Caco-2 (cell line): ENCODE data around the gene IFNA13. TPM values are rescaled to one million over a fixed set of nuclear protein-coding genes. Genes with fewer than 3 reads are reported as not detected.

ENCODE experiments used
- BruUV-seq: library from RNA; stranded (reverse); fragments of 400-500 nt; replicated peaks from 2 replicates; lab custom pipeline; 2021; lab: Mats Ljungman, UMichigan
- CTCF ChIA-PET: fragments of 300-600 bp; sonication (Branson Sonifier 250); formaldehyde crosslinking; loops from one replicate; lab custom pipeline; 2022; ENCODE audit warnings: antibody characterized with exemption; lab: Charles Lee
- POLR2A ChIA-PET: fragments of 300-600 bp; sonication (Branson Sonifier 250); formaldehyde crosslinking; loops from one replicate; lab custom pipeline; 2022; ENCODE audit warnings: antibody characterized with exemption; lab: Charles Lee
- DNase-seq, 2 experiments: peaks; one replicate each; pipeline versions ENCODE4 v3.0.0 to v3.0.0-alpha.2; 2020 to 2022
- H3K27me3 ChIP-seq: replicated peaks from 2 replicates; pipeline ENCODE4 v1.6.0; 2011; ENCODE audit warnings: low read length; ENCODE audit not compliant: control insufficient read depth, insufficient read depth
- H3K36me3 ChIP-seq: 2 replicates; pipeline ENCODE4 v1.5.1; 2011; ENCODE audit warnings: low read length; ENCODE audit not compliant: control insufficient read depth, insufficient read depth
- H3K4me1 ChIP-seq: fragments of 250-450 bp; sonication (Bioruptor Pico); 2 replicates; pipeline ENCODE4 v1.5.1; 2020; ENCODE audit warnings: mild to moderate bottlenecking
- H3K4me3 ChIP-seq: 2 replicates; pipeline ENCODE4 v1.5.1; 2011; ENCODE audit warnings: low read depth, mild to moderate bottlenecking, control low read depth, low read length
- H3K9me3 ChIP-seq: fragments of 250-450 bp; sonication (Bioruptor Pico); 2 replicates; pipeline ENCODE4 v1.5.1; 2020; ENCODE audit warnings: mild to moderate bottlenecking, moderate library complexity
- H3K27ac Mint-ChIP-seq: one replicate; pipeline ENCODE4 v1.8.0; 2022; ENCODE audit warnings: mixed read lengths; ENCODE audit not compliant: unreplicated experiment
- H3K27me3 Mint-ChIP-seq: one replicate; pipeline ENCODE4 v1.8.0; 2022; ENCODE audit warnings: mixed read lengths; ENCODE audit not compliant: insufficient read depth, unreplicated experiment
- H3K36me3 Mint-ChIP-seq: one replicate; pipeline ENCODE4 v1.8.0; 2022; ENCODE audit warnings: mild to moderate bottlenecking, mixed read lengths; ENCODE audit not compliant: insufficient read depth, unreplicated experiment
- H3K4me1 Mint-ChIP-seq: one replicate; pipeline ENCODE4 v1.8.0; 2022; ENCODE audit warnings: low read depth, mixed read lengths; ENCODE audit not compliant: unreplicated experiment
- H3K4me3 Mint-ChIP-seq: one replicate; pipeline ENCODE4 v1.8.0; 2022; ENCODE audit warnings: mild to moderate bottlenecking, moderate library complexity, mixed read lengths; ENCODE audit not compliant: unreplicated experiment
- H3K9me3 Mint-ChIP-seq: one replicate; pipeline ENCODE4 v1.8.0; 2022; ENCODE audit warnings: mixed read lengths; ENCODE audit not compliant: unreplicated experiment
- CTCF ChIP-seq, 2 experiments: fragments of 200-600 bp in 1 of 2; IDR thresholded peaks; 1 replicate in 1 of 2; 2 replicates in 1 of 2; pipeline versions ENCODE4 v1.5.1 to v1.8.0; 2011 to 2022; ENCODE audit warnings: antibody characterized with exemption in 1 of 2, control low read depth in 1 of 2, inconsistent platforms in 1 of 2, low read depth in 1 of 2, low read length in 1 of 2, mild to moderate bottlenecking in 1 of 2, moderate library complexity in 1 of 2; ENCODE audit not compliant: insufficient read depth in 1 of 2, severe bottlenecking in 1 of 2, unreplicated experiment in 1 of 2
- intact Hi-C: fragments of 100-400 bp; cut with micrococcal nuclease; formaldehyde crosslinking; loops from one replicate; pipeline ENCODE4 v1.10.0; 2022; ENCODE audit not compliant: unreplicated experiment
- total RNA-seq: library from RNA; stranded (reverse); gene quantifications from 2 replicates; pipeline ENCODE4 v1.2.3, GENCODE V29; 2022

Gene IFNA13
- total RNA-seq, 1 experiment from 2014 or later: not detected

- no peak for TF ChIP-seq CTCF (IDR thresholded peaks at IDR 0.05; ENCODE audit: insufficient read depth in 1 of 2, low read depth in 1 of 2, low read length in 1 of 2, severe bottlenecking in 1 of 2, unreplicated experiment in 1 of 2)
- peaks cover 7% of the 10 kb centered on the region for H3K27me3 Mint-ChIP-seq
- no peak overlapping the region for H3K27ac Mint-ChIP-seq
- H3K4me1 Mint-ChIP-seq: no peaks in the 10 kb centered on the region
- H3K27me3 ChIP-seq: no peaks in the 10 kb centered on the region
- DNase-seq: no peak
- no peaks in the 10 kb centered on the region for H3K36me3 ChIP-seq
- CTCF ChIA-PET: no interaction called here
- no peak overlapping the region for H3K4me3 ChIP-seq
- BruUV-seq: no TSS peak
- intact Hi-C loops: no loop called here
- peaks cover 11% of the 10 kb centered on the region for H3K9me3 Mint-ChIP-seq
- H3K36me3 Mint-ChIP-seq: no peaks in the 10 kb centered on the region
- no peak overlapping the region for H3K4me3 Mint-ChIP-seq
- H3K9me3 ChIP-seq: no peaks in the 10 kb centered on the region
- POLR2A ChIA-PET: no interaction called here
- no peaks in the 10 kb centered on the region for H3K4me1 ChIP-seq
These were observed 10.1 kb downstream of the IFNA13 start for GRCh38 chr9:21357479-21358460.

- POLR2A ChIA-PET: no interaction called here
- intact Hi-C loops: no loop called here
- no peak for TF ChIP-seq CTCF (IDR thresholded peaks at IDR 0.05; ENCODE audit: insufficient read depth in 1 of 2, low read depth in 1 of 2, low read length in 1 of 2, severe bottlenecking in 1 of 2, unreplicated experiment in 1 of 2)
- Mint-ChIP-seq H3K36me3 (no peaks in the 10 kb centered on the region), H3K9me3 (peaks cover 11% of the 10 kb centered on the region), H3K4me1 (no peaks in the 10 kb centered on the region), H3K27ac (no peak within 1 kb of the TSS), H3K27me3 (peaks cover 8% of the 10 kb centered on the region), H3K4me3 (no peak within 1 kb of the TSS)
- no TSS peak for BruUV-seq
- CTCF ChIA-PET: no interaction called here
- no peak for DNase-seq
- Histone ChIP-seq H3K9me3 (no peaks in the 10 kb centered on the region), H3K36me3 (no peaks in the 10 kb centered on the region), H3K4me1 (no peaks in the 10 kb centered on the region), H3K4me3 (no peak within 1 kb of the TSS), H3K27me3 (no peaks in the 10 kb centered on the region)
These were observed 17.1 kb downstream of the IFNA13 start, which contains the start of gene IFNA6 for GRCh38 chr9:21350787-21351186. IFNA6 (minus strand) TSS chr9:21350887; CDS start chr9:21350887, 0 bp downstream.

- H3K4me3 ChIP-seq: no peak overlapping the region
- peaks cover 6% of the 10 kb centered on the region for H3K27me3 Mint-ChIP-seq
- POLR2A ChIA-PET: no interaction called here
- no TSS peak for BruUV-seq
- no peaks in the 10 kb centered on the region for H3K36me3 ChIP-seq
- H3K9me3 ChIP-seq: no peaks in the 10 kb centered on the region
- H3K4me1 ChIP-seq: no peaks in the 10 kb centered on the region
- no peak overlapping the region for H3K4me3 Mint-ChIP-seq
- no peaks in the 10 kb centered on the region for H3K36me3 Mint-ChIP-seq
- TF ChIP-seq CTCF (IDR thresholded peaks at IDR 0.05; ENCODE audit: insufficient read depth in 1 of 2, low read depth in 1 of 2, low read length in 1 of 2, severe bottlenecking in 1 of 2, unreplicated experiment in 1 of 2): no peak
- H3K27ac Mint-ChIP-seq: no peak overlapping the region
- DNase-seq: no peak
- intact Hi-C loops: no loop called here
- H3K4me1 Mint-ChIP-seq: no peaks in the 10 kb centered on the region
- H3K27me3 ChIP-seq: no peaks in the 10 kb centered on the region
- H3K9me3 Mint-ChIP-seq: peaks cover 4% of the 10 kb centered on the region
- CTCF ChIA-PET: no interaction called here
These were observed 19.4 kb downstream of the IFNA13 start for GRCh38 chr9:21348430-21348970.
